HG03280 (cell line): ENCODE results near the gene DISC1.
"Not testable (repeated sequence)": the region's sequence is repeated elsewhere in the genome, so short reads cannot be mapped to it uniquely, and the experiment has no call there.

Source experiments
- ATAC-seq: cut with Tn5 transposase; IDR thresholded peaks from one replicate; pipeline ENCODE4 v1.9.1; 2021; ENCODE audit warnings: mild to moderate bottlenecking, moderate library complexity; ENCODE audit not compliant: unreplicated experiment

DISC1 gene

GRCh38 chr1:231626535-231626950 is at the start of gene DISC1:
Gene DISC1 (plus strand): TSS chr1:231626790. CDS start chr1:231626868, 78 bp downstream.
- peak; percentile 56 for ATAC-seq

- no peak for ATAC-seq
Observed at GRCh38 chr1:231576804-231577718, 49.5 kb upstream of the DISC1 start.

GRCh38 chr1:231580874-231581273 is 45.7 kb upstream of the DISC1 start:
- ATAC-seq, result no peak

- no peak for ATAC-seq
Observed at GRCh38 chr1:231581859-231582258, 44.7 kb upstream of the DISC1 start.

DNA sequence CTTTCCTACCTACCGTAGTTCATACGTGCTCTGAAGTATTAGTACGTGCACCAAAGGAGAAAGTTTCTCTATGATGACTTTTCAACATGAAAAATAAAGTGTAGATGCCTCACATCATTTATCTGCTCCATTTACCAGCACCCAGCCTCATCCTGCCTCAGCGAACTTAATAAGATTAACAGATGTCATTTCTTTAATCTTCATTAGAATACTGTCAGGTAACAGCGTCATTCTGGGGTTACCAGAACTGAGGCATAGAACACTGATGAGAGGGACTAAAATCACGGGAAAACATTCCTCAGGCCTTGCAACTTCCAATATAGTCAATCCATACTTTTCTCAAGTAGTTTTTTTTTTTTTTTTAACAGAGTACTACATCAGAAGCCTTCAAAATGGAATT is 43.2 kb upstream of the DISC1 start:
- ATAC-seq, result no peak

DNA sequence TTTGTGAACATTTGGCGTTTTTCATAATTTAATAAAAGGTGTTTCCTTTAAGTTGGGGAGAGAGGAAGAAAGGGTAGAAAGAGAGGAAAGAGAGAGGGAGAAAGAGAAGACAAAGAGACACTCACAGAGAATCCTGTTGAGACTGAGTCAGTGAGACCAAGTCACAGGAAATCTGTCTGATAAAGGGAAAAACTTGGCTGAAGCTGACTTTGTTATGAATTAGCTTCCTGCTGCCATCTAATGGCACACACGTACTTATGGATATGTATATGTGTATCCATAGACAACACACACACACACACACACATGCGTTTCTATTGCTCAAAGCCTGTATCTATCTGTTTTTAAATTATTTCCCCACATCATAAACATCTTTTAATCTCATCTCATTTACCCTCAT is 42.5 kb upstream of the DISC1 start:
- no peak for ATAC-seq

- ATAC-seq, result no peak
Observed at GRCh38 chr1:231584921-231585320, 41.7 kb upstream of the DISC1 start.

GRCh38 chr1:231590453-231591198 is 36.0 kb upstream of the DISC1 start:
- ATAC-seq, result no peak

DNA sequence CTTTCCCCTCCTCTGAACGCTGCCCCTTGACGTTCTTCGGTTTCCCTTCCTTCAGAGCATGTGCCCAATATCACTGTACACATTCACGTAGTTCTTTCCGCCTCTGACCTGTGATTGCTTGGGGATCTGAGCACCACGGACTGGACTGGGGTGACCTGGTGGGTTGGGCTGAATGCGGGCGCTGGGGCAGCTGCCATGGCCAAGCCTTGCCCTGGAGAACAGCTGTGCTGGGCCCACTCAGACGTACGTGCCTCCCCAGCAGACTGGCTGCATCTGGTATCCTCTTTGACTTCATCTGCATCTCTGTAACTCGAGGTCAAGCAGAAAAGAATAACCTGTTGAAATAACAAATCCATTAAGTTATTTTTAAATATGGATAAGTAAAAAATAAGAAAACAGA is 35.1 kb upstream of the DISC1 start:
- no peak for ATAC-seq

GRCh38 chr1:231592809-231593208 is 33.8 kb upstream of the DISC1 start:
- ATAC-seq, result no peak

DNA sequence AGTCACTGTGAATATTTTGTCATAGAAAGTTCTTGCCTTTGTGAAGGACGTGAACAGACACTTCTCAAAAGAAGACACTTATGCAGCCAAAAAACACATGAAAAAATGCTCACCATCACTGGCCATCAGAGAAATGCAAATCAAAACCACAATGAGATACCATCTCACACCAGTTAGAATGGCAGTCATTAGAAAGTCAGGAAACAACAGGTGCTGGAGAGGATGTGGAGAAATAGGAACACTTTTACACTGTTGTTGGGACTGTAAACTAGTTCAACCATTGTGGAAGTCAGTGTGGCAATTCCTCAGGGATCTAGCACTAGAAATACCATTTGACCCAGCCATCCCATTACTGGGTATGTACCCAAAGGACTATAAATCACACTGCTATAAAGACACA is 33.3 kb upstream of the DISC1 start:
- not testable (repeated sequence) for ATAC-seq

DNA sequence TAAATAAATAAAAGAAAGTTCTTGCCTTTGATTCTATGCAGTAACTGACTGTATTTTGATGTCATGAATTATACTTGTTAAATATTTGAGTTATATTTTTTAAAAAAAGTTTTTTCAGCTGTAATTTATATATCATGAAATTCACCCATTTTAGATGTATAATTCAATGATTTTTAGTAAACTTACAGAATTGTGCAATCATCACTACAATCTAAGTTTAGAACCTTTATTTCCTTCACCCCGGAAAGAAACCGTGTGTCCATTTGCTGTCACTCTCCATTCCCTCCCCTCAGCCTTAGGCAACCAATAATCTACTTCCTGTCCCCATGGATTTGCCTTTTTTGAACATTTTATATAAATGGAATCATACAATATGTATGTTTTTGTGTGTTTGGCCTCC is 32.5 kb upstream of the DISC1 start:
- no peak for ATAC-seq

- no peak for ATAC-seq
Observed at GRCh38 chr1:231594749-231595148, 31.8 kb upstream of the DISC1 start.

DNA sequence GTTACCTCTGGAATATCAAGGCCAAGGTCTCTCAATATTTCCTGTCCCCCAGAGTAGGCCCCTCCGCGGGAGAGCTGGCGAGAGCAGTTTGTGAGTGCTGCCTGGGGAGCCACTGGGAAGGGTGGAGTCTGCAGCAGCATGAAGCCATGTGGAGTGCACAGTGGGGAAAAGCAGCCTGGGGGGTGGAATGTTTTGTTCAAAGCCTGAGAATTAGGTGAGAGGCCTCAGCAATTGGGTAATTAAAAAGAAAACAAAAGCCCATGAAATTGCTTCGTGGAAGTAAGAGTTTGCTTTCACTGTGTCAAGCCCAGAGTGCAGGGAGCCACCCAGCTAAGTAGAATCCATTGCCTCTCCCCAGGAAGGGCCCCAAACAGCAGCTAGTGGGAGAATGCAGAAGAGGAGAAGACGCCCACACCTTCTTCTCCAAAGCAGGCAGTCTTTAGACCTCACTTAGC is 30.2 kb upstream of the DISC1 start:
- no peak for ATAC-seq

DNA sequence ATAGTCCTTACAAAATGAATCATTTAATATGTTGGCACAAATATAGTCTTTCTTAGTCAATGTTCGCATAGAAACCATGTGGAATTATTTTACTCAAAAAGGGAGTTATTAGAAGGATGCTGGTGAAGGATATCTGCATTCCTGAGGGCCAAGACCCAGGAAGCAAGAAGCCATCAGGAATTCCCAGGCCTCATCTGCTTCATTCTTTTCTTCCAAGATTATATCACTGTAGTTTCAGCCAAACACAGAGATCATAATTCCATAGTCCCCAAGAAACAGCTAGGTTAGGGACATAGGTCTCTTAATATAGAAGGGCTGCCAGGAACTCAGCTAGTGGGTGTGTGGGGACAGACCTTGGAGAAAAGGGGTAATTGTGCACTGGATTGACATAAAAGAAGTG is 28.6 kb upstream of the DISC1 start:
- ATAC-seq, result no peak

- ATAC-seq, result no peak
Observed at GRCh38 chr1:231600458-231600976, 26.1 kb upstream of the DISC1 start.

DNA sequence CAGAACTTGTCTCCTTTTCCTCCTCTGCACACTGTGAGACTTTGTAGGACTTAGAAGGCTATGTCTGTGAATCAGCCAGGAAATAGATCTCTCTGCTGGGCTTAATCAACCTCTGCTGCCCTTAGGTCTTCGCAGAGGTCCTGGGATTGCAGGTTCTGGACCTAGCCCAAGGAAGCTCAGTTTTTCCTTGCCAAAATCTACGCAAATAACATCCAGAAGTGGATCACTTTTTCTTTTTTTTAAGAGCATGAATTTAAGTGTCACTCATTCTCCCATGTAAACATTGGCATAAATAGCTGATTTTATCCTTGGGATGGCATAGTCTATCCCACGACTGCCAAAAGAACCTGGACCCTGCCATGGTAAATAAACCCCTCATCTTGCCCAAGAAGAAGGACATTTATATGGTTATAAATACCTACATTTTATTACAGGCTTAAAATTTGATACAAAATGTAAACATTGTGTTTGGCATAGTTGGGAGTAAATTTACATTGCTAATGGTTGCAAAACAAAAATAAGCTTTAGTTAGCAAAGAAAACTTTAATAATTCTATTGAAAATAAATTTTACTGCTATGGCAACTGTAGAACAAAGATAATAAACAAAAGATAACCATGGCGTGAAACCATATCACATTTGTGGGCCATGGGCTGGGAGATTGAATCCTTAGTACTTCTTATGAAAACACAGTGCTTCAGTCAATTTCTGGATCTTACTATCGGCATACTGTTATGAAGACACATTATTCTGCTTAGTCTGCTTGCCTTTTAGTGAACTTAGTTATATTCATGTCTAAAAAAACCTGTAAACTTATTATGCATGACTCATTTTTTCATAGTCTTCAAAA is 24.5 kb upstream of the DISC1 start:
- ATAC-seq, result no peak

DNA sequence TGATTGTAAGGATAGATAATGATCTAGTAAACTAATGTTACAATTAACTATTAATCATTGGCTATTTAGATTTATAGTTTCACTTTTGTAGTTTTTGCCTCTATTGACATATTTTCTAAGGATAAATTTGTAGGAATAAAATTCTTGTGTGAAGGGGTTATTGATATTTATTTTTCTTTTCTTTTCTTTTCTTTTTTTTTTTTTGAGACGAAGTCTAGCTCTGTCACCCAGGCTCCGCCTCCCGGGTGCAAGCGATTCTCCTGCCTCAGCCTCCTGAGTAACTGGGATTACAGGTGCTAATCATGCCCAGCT is 24.0 kb upstream of the DISC1 start:
- no peak for ATAC-seq

DNA sequence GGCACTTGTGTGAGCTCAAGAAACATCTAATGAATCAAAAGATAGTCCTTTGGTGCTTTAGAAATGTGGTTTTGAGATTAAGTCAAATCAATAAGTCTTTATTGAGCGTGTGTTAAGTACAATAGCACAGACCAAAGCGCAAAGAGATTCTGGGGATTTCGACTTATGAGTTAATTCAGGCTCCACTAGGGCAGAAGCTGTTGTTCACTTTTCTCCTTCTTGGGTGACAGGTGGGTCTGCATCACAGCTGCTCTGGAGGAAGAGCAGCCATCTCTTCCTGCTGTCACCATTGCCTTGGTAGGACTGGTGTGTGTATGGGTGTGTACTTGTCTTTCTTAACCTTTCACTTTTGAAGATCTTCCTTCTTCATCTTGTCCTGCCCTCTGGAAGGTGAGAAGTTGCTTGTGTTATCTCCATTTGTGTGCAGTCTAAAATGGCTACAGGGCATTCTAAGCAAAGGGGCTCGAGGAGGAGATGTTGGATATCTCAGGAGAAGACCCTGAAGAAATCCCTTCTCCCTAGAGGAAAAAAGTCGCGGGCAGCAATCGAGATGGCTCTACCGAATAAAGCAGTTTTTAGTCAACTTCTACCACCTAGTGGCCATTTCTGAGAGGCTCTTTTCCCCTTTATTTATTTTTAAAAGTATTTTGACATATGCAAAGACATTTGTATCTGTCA is 22.9 kb upstream of the DISC1 start:
- no peak for ATAC-seq

DNA sequence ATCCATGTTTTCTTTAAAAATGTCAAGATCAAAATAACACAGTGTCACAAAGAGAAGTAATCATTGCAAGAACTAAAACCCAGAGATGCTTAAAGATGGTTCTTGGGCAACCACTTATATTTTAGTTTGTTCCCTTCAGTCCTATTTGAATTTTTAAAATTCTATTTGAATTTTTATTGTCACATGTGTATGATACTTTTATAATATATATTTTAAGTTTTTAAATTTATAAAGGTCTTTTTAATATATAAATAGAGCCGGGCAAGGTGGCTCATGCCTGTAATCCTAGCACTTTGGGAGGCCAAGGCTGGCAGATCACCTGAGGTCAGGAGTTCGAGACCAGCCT is 22.3 kb upstream of the DISC1 start:
- ATAC-seq, result no peak
